Muscle of leg (tissue), 11 donors: ENCODE results near the gene LDLRAD4. TPM values are rescaled to one million over a fixed set of nuclear protein-coding genes. Genes with fewer than 3 reads are reported as not detected.

Source experiments
- DNase-seq: peaks from one replicate; pipeline ENCODE4 v3.0.0; 2013
- H3K27ac ChIP-seq: one replicate; pipeline ENCODE4 v1.5.1; 2013; ENCODE audit warnings: mild to moderate bottlenecking, low read length, control low read depth
- H3K27me3 ChIP-seq: one replicate; pipeline ENCODE4 v1.6.1; 2013; ENCODE audit warnings: low read length; ENCODE audit not compliant: control insufficient read depth, insufficient read depth
- H3K36me3 ChIP-seq: one replicate; pipeline ENCODE4 v1.6.1; 2013; ENCODE audit warnings: low read length; ENCODE audit not compliant: control insufficient read depth, insufficient read depth
- H3K4me1 ChIP-seq: one replicate; pipeline ENCODE4 v1.6.1; 2013; ENCODE audit warnings: low read length; ENCODE audit not compliant: control insufficient read depth, insufficient read depth
- H3K4me3 ChIP-seq: one replicate; pipeline ENCODE4 v1.5.1; 2013; ENCODE audit warnings: low read length, control low read depth
- H3K9me3 ChIP-seq: replicated peaks from 2 replicates; pipeline ENCODE4 v1.6.1; 2013; ENCODE audit warnings: low read depth, low read length; ENCODE audit not compliant: control insufficient read depth
- WGBS: methylation state at CpG from one replicate; pipeline ENCODE4 v1.1.5; 2013; ENCODE audit warnings: missing lambda C conversion rate; ENCODE audit not compliant: insufficient coverage; 5-methylcytosine and 5-hydroxymethylcytosine counted together
- polyA plus RNA-seq, 8 donors: library from polyadenylated mRNA; unstranded; fragments of 120-200 nt; gene quantifications; one replicate each; pipeline versions ENCODE4 v1.2.1 to v1.2.3, GENCODE V29; 2013; ENCODE audit warnings: inconsistent platforms in 1 of 8, low replicate concordance in 1 of 8; ENCODE audit not compliant: insufficient read length in 8 of 8, insufficient read depth in 1 of 8
- total RNA-seq: library from RNA; stranded (reverse); fragments of 120-200 nt; gene quantifications from one replicate; pipeline ENCODE4 v1.2.4, GENCODE V29; 2013

The LDLRAD4 gene
- total and polyA plus RNA-seq, 9 donors, result 9.0 to 20.8 (median 14.4) TPM

GRCh38 chr18:13357289-13357688, 138.7 kb downstream of the LDLRAD4 start:
- Histone ChIP-seq H3K4me1 (peaks cover 5% of the 10 kb centered on the region), H3K4me3 (no peak overlapping the region), H3K27ac (no peak overlapping the region), H3K9me3 (no peaks in the 10 kb centered on the region), H3K27me3 (no peaks in the 10 kb centered on the region), H3K36me3 (no peaks in the 10 kb centered on the region)
- no peak for DNase-seq

- Histone ChIP-seq H3K4me1 (peaks cover 5% of the 10 kb centered on the region), H3K4me3 (no peak overlapping the region), H3K36me3 (no peaks in the 10 kb centered on the region), H3K9me3 (no peaks in the 10 kb centered on the region), H3K27me3 (no peaks in the 10 kb centered on the region), H3K27ac (no peak overlapping the region)
- no peak for DNase-seq
- WGBS, result no CpG with 5 or more reads among the region's 2 CpGs
Observed at GRCh38 chr18:13359210-13359609, 140.7 kb downstream of the LDLRAD4 start.

DNA sequence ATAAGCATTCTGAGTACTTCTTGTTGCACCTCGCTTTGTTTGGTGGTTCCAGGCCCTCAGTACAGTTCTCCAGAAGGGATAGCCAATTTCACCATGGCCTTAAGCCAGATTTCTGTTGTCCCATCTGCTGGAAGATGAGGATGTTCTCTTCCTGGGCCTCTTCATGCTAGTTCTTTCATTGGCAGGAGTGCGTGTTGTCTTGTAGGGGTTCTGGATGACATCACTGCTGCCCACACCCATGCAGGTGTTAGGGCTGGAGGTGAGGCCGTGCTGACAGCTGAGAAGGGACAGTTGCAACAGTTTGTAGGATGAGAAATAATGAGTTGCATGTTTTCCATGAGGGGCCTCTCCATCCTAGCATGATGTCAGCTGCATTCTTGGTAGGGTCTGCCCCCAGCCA, 142.9 kb downstream of the LDLRAD4 start:
- Histone ChIP-seq H3K27ac (no peak overlapping the region), H3K4me3 (no peak overlapping the region), H3K27me3 (no peaks in the 10 kb centered on the region), H3K9me3 (no peaks in the 10 kb centered on the region), H3K4me1 (peaks cover 5% of the 10 kb centered on the region), H3K36me3 (no peaks in the 10 kb centered on the region)
- WGBS, result 51% methylated on average over 2 of the region's 3 CpGs
- no peak for DNase-seq

GRCh38 chr18:13362051-13362450, 143.5 kb downstream of the LDLRAD4 start:
- 62% methylated on average over 4 of the region's 8 CpGs for WGBS
- H3K36me3 ChIP-seq, result no peaks in the 10 kb centered on the region

GRCh38 chr18:13362607-13363006, 144.0 kb downstream of the LDLRAD4 start:
- Histone ChIP-seq H3K9me3 (no peaks in the 10 kb centered on the region), H3K27ac (no peak overlapping the region), H3K4me3 (no peak overlapping the region), H3K27me3 (no peaks in the 10 kb centered on the region), H3K36me3 (no peaks in the 10 kb centered on the region), H3K4me1 (peaks cover 5% of the 10 kb centered on the region)
- 80% methylated on average over 2 of the region's 2 CpGs for WGBS
- DNase-seq, result no peak

More at GRCh38 chr18:13362051-13362450, 143.5 kb downstream of the LDLRAD4 start:
- Histone ChIP-seq H3K4me3 (no peak overlapping the region), H3K27me3 (no peaks in the 10 kb centered on the region), H3K4me1 (peaks cover 5% of the 10 kb centered on the region), H3K27ac (no peak overlapping the region), H3K9me3 (no peaks in the 10 kb centered on the region)
- no peak for DNase-seq

- H3K27me3 ChIP-seq, result no peaks in the 10 kb centered on the region
- no peak overlapping the region for H3K4me3 ChIP-seq
- 87% methylated on average over 3 of the region's 4 CpGs for whole genome bisulfite sequencing
- H3K4me1 ChIP-seq, result peaks cover 5% of the 10 kb centered on the region
- DNase-seq, result no peak
- H3K36me3 ChIP-seq, result no peaks in the 10 kb centered on the region
- no peak overlapping the region for H3K27ac ChIP-seq
- H3K9me3 ChIP-seq, result no peaks in the 10 kb centered on the region
Observed at GRCh38 chr18:13363359-13363758, 144.8 kb downstream of the LDLRAD4 start.

DNA sequence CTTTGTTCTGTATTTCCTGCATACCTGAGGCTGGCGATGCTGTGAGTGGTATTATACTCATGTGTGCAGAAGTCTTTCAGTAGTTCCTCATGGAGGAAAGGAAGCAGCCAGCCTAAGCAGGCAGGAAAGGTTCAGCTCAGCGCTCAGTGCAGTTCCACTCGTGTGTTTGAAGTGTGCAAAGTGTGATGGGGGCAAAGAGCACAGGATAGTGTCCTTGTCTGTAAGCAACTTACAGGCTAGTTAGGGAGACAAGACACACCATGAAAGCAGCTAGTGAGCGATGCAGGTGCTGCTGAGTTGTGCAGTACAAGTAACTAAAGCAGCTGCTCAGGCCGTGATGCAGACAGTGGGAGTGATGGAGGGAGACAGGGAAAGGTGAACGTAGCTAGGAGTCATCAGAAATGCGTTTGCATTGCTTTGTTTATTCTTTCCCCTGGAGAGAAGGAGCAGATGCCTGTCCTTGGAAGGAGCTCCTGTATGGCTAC, 146.2 kb downstream of the LDLRAD4 start:
- no peaks in the 10 kb centered on the region for H3K27me3 ChIP-seq
- H3K4me3 ChIP-seq, result no peak overlapping the region
- WGBS, result 60% methylated on average over 7 of the region's 7 CpGs

DNA sequence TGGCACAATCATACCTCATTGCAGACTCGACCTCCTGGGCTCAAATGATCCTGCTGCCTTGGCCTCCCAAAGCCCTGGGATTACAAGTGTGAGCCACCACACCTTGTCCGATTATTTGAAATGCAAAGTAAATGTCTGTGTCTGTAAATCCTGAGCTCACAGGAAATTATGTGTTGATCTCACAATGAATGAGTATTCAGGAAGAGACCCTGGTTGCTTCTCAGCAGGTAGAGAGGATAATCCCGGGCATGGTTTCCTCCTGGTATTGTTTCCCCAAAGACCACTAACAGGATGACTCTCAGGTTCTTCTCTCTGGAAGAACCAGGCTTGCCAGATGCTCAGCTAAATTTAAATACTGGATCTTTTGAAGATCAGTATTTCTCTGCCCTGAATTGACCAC, 147.6 kb downstream of the LDLRAD4 start:
- 86% methylated on average over 1 of the region's 3 CpGs for WGBS

More for the DNA sequence above, 146.2 kb downstream of the LDLRAD4 start:
- H3K4me1 ChIP-seq, result peaks cover 5% of the 10 kb centered on the region
- H3K27ac ChIP-seq, result no peak overlapping the region
- H3K36me3 ChIP-seq, result no peaks in the 10 kb centered on the region
- no peaks in the 10 kb centered on the region for H3K9me3 ChIP-seq
- DNase-seq, result no peak

DNA sequence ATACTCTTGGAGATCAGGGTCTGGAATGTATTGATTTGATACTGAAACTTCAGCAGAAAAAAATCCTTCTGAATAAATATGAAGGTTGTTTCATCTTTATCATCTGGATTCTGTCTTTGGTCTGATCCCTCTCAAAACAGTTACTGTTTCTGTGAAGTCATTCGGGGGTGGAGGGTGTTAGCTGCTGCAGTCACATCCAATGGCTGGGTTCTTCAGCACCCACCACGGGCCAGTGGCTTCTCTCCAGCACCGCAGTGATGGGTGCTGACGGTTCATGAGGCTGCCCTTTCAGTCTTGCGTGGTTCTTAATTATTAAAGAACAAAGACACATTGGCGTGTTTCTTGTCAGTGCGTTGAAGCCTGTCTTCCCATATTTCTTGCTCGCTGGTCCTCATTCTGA, 148.0 kb downstream of the LDLRAD4 start:
- Histone ChIP-seq H3K36me3 (no peaks in the 10 kb centered on the region), H3K27ac (no peak overlapping the region), H3K27me3 (no peaks in the 10 kb centered on the region), H3K4me1 (peaks cover 3% of the 10 kb centered on the region), H3K4me3 (no peak overlapping the region), H3K9me3 (no peaks in the 10 kb centered on the region)
- WGBS, result 82% methylated on average over 3 of the region's 8 CpGs
- DNase-seq, result no peak

More for the DNA sequence above, 147.6 kb downstream of the LDLRAD4 start:
- DNase-seq, result no peak
- H3K4me1 ChIP-seq, result peaks cover 5% of the 10 kb centered on the region
- no peak overlapping the region for H3K4me3 ChIP-seq
- no peaks in the 10 kb centered on the region for H3K27me3 ChIP-seq
- no peak overlapping the region for H3K27ac ChIP-seq
- H3K9me3 ChIP-seq, result no peaks in the 10 kb centered on the region
- H3K36me3 ChIP-seq, result no peaks in the 10 kb centered on the region

DNA sequence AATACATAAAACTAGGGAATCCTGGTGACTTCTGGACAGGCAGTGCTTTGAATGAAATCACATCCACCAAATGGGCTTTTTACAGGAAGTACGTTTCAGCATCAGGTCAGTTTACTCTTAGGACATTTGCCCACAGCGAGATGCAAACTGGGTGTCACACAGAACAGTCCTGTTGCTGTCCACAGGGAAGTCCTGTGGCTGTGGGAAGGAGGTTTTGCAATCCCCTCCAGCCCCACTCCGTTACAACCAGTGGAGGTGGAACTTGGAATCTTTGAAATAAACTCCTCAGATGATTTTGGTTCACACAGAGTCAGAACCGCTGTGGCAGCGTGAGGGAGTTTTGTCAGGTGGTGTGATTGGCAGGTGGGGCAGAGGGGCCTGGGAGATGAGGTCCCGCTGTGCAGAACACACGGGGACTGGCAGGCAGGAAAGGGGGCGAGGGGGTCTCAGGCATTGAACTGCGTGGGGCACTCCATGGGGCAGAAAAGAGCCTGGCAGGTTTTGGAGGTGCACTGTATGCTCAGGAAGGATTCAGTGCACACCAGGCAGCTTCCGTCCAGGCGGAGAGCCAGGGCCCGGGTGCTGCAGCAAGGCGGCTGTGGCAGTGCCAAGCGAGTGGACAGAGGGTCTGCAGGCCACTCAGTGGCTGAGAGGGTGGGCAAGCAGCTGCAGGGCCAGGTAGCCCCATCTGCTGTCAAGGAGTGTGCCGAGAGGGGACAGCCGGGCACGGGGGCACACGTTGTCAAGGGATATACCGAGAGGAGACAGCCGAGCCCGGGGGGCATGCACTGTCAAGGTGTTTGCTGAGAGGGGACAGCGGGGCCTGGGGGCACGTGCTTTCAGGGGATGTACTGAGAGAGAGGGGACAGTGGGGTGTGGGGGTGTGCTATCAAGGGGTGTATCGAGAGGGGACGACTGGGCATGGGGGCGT, 148.7 kb downstream of the LDLRAD4 start:
- Histone ChIP-seq H3K4me3 (no peak overlapping the region), H3K27me3 (no peaks in the 10 kb centered on the region), H3K36me3 (no peaks in the 10 kb centered on the region), H3K9me3 (no peaks in the 10 kb centered on the region), H3K27ac (no peak overlapping the region), H3K4me1 (no peaks in the 10 kb centered on the region)
- DNase-seq, result no peak
- 81% methylated on average over 24 of the region's 26 CpGs for whole genome bisulfite sequencing
